CD4-positive, alpha-beta T cell (primary cell): ENCODE measurements around the gene PPP1R27. TPM values are rescaled to one million over a fixed set of nuclear protein-coding genes. Genes with fewer than 3 reads are reported as not detected.

Experiments
- ATAC-seq: fragments of 200-7000 bp; cut with Tn5 transposase; one replicate; pipeline ENCODE4 v1.10.0; 2022; ENCODE audit warnings: mild to moderate bottlenecking; ENCODE audit not compliant: poor library complexity
- CTCF ChIA-PET: fragments of 350-600 bp; sonication (Branson Sonifier 250); formaldehyde crosslinking; loops from one replicate; lab custom pipeline; 2021; ENCODE audit warnings: antibody characterized with exemption, inconsistent platforms; lab: Charles Lee
- POLR2A ChIA-PET: fragments of 350-600 bp; sonication (Branson Sonifier 250); formaldehyde crosslinking; loops from one replicate; lab custom pipeline; 2021; ENCODE audit warnings: antibody characterized with exemption, inconsistent platforms; lab: Charles Lee
- DNase-seq, 14 experiments: peaks; one replicate each; pipeline ENCODE4 v3.0.0-alpha.2; 2013 to 2020; ENCODE audit warnings: mixed read lengths in 2 of 14
- H3K27ac ChIP-seq, 2 donors: one replicate each; pipeline versions ENCODE4 v1.5.1 to v1.7.0; 2013; ENCODE audit warnings: low read length in 2 of 2, low read depth in 1 of 2, mild to moderate bottlenecking in 1 of 2
- H3K27me3 ChIP-seq, 2 experiments: 1 replicate in 1 of 2; 2 replicates in 1 of 2; pipeline versions ENCODE4 v1.6.1 to v1.7.0; 2013; ENCODE audit warnings: low read length in 2 of 2, control low read depth in 1 of 2, mild to moderate bottlenecking in 1 of 2, moderate library complexity in 1 of 2; ENCODE audit not compliant: insufficient read depth in 2 of 2, control insufficient read depth in 1 of 2
- H3K36me3 ChIP-seq: one replicate; pipeline ENCODE4 v1.6.1; 2013; ENCODE audit warnings: low read length, control low read depth; ENCODE audit not compliant: insufficient read depth
- H3K4me1 ChIP-seq: one replicate; pipeline ENCODE4 v1.6.1; 2013; ENCODE audit warnings: low read length, control low read depth; ENCODE audit not compliant: insufficient read depth
- H3K4me3 ChIP-seq: one replicate; pipeline ENCODE4 v1.5.1; 2013; ENCODE audit warnings: mild to moderate bottlenecking, low read length, moderate library complexity
- H3K9me3 ChIP-seq, 2 experiments: 1 replicate in 1 of 2; 2 replicates in 1 of 2; pipeline versions ENCODE4 v1.6.1 to v1.7.0; 2013; ENCODE audit warnings: low read length in 2 of 2, mild to moderate bottlenecking in 2 of 2, control low read depth in 1 of 2, moderate library complexity in 1 of 2; ENCODE audit not compliant: control insufficient read depth in 1 of 2, insufficient read depth in 1 of 2
- H3K27ac Mint-ChIP-seq: one replicate; pipeline ENCODE4 v1.8.0; 2020; ENCODE audit warnings: mixed read lengths
- H3K27me3 Mint-ChIP-seq: one replicate; pipeline ENCODE4 v1.8.0; 2021; ENCODE audit warnings: mixed read lengths
- H3K36me3 Mint-ChIP-seq: one replicate; pipeline ENCODE4 v1.8.0; 2021; ENCODE audit warnings: low read depth, mixed read lengths
- H3K4me1 Mint-ChIP-seq: one replicate; pipeline ENCODE4 v1.8.0; 2021; ENCODE audit warnings: low read depth, mixed read lengths
- H3K4me3 Mint-ChIP-seq: one replicate; pipeline ENCODE4 v1.8.0; 2020; ENCODE audit warnings: mild to moderate bottlenecking, mixed read lengths
- H3K9me3 Mint-ChIP-seq: one replicate; pipeline ENCODE4 v1.8.0; 2020; ENCODE audit warnings: mixed read lengths
- intact Hi-C, 2 experiments: fragments of 100-400 bp; cut with DNase I in 1 of 2; cut with micrococcal nuclease in 1 of 2; formaldehyde crosslinking; loops; one replicate each; pipeline versions ENCODE4 v1.15.1 to v1.9.0; 2023 to 2025; cut with DNase I, micrococcal nuclease
- total RNA-seq, 174 experiments: library from RNA in 2 of 174; stranded (reverse) in 2 of 174; gene quantifications; one replicate each; pipeline ENCODE4 v1.2.3 and lab custom pipeline; 2021 to 2026
- TF ChIP-seq, protein P1 (sequence below): fragments of 200-600 bp; IDR thresholded peaks from one replicate; pipeline ENCODE4 v1.8.0; 2022; ENCODE audit warnings: antibody characterized with exemption, mild to moderate bottlenecking

The PPP1R27 gene
- total RNA-seq, 2 experiments from 2014 or later, result not detected

DNA sequence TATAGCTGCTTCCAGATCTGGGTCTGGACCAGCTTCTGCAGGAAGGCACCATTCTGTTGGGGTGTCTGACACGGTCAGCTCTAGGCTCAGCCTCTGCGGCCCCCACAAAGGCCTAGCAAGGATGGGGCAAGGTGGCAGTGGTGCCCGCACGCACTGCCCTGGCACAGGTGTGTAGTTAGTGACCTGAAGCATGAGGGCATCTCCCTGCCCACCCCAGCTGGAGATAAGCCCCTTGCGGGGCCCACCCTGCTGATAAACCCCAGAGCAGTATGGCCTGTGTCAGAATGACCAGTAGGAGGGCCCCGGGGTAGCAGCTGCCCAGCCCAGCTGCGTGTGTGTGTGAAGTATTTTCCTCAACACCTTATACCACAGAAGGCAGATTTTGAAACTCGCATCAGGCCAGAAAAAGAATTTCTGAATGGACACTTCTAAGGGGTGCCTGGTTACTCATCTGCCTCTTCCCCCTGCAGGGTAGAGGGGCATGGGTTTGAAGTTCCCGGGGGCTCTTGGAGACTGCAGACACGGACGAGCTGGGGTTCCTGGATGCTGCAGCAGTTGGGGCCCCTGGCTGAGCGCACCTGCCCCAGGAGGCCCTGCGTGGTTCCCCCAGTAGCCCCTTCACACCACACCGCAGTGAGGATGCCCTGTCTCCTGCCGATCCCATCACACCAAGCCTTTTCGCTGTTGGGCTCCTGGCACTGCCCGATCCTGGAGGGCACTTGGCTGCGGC is 31.8 kb upstream of the PPP1R27 start:
- H3K4me1 Mint-ChIP-seq, result peaks cover 31% of the 10 kb centered on the region
- peaks cover 45% of the 10 kb centered on the region for H3K36me3 Mint-ChIP-seq
- peaks cover 48% of the 10 kb centered on the region for H3K36me3 ChIP-seq
- H3K4me1 ChIP-seq, result peaks cover 69% of the 10 kb centered on the region
- ATAC-seq (no peak), DNase-seq (no peak)
- H3K27me3 Mint-ChIP-seq, result no peaks in the 10 kb centered on the region
- peaks cover 0 to 3% of the 10 kb centered on the region in 2 experiments for H3K27me3 ChIP-seq
- peak overlapping the region in 1 of 2 donors; percentile 9 for H3K27ac ChIP-seq
- POLR2A ChIA-PET, result interaction anchor here (0.6 to 2.2 kb wide), 6 partner anchors 19 to 164 kb away, joined by 3 to 10 read pairs (median 5); partner anchors contain the start of genes ALYREF, ANAPC11, CENPX and LRRC45
- no peak overlapping the region for H3K4me3 ChIP-seq
- H3K9me3 ChIP-seq, result peaks cover 0 to 3% of the 10 kb centered on the region in 2 experiments
- H3K9me3 Mint-ChIP-seq, result no peaks in the 10 kb centered on the region
- CTCF ChIA-PET, result interaction anchor here (0.5 to 0.8 kb wide), 2 partner anchors 12 kb away, joined by 3 read pairs; no protein-coding TSS in a partner anchor
- peak overlapping the region; percentile 84 for H3K27ac Mint-ChIP-seq
- TF ChIP-seq, protein P1, sequence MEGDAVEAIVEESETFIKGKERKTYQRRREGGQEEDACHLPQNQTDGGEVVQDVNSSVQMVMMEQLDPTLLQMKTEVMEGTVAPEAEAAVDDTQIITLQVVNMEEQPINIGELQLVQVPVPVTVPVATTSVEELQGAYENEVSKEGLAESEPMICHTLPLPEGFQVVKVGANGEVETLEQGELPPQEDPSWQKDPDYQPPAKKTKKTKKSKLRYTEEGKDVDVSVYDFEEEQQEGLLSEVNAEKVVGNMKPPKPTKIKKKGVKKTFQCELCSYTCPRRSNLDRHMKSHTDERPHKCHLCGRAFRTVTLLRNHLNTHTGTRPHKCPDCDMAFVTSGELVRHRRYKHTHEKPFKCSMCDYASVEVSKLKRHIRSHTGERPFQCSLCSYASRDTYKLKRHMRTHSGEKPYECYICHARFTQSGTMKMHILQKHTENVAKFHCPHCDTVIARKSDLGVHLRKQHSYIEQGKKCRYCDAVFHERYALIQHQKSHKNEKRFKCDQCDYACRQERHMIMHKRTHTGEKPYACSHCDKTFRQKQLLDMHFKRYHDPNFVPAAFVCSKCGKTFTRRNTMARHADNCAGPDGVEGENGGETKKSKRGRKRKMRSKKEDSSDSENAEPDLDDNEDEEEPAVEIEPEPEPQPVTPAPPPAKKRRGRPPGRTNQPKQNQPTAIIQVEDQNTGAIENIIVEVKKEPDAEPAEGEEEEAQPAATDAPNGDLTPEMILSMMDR, result no peak
- H3K4me3 Mint-ChIP-seq, result peak overlapping the region; percentile 72
- intact Hi-C loops, result loop anchor here in 1 of 2 experiments (10.0 kb wide), 1 partner anchor 352 kb away; the partner anchor contains the start of gene ACTG1

DNA sequence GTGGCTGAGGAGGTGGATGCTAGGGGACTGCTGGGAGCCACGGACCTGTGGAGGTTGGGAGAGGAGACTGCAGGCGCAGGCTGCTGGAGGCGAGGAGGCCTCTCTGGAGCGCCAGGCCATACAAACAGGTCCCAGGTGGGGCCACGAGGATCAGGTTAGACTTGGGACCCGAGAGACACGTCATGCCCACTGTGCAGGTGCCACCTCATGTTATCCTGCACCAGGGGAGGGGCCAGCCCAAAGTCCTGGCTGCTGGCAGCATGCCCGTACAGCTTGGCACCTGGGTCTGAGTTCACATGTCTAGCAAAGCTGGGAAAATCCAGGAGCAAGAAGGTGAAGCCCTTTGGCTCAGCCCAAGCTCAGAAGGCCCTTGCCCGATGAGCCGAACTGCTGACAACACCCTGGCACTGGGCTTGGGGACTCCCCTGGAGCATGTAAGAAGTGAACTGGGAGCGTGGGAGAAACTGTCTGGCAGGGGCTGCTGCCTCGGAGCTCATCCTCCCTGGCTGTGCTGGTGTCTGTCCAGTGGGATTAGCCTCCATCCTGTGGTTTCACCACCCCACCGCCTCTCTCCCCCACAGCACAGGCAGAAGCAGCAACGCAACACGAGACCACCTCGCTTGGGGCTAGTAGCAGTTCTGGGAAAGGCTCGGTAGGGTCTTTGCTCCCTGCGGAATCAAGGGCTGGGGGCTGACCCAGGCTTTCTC is 31.0 kb upstream of the PPP1R27 start:
- peaks cover 0 to 3% of the 10 kb centered on the region in 2 experiments for H3K9me3 ChIP-seq
- POLR2A ChIA-PET, result interaction anchor here (0.6 to 2.2 kb wide), 4 partner anchors 26 to 163 kb away, joined by 4 to 10 read pairs (median 5); partner anchors contain the start of genes ALYREF, ANAPC11 and MRPL12

More for the DNA sequence above, 31.0 kb upstream of the PPP1R27 start:
- Mint-ChIP-seq H3K27me3 (no peaks in the 10 kb centered on the region), H3K36me3 (peaks cover 47% of the 10 kb centered on the region), H3K4me3 (peak overlapping the region; percentile 72), H3K9me3 (no peaks in the 10 kb centered on the region), H3K4me1 (peaks cover 32% of the 10 kb centered on the region), H3K27ac (peak overlapping the region; percentile 84)
- DNase-seq (peak in 1 of 14 experiments; percentile 15), ATAC-seq (no peak)
- Histone ChIP-seq H3K4me1 (peaks cover 75% of the 10 kb centered on the region), H3K27me3 (peaks cover 0 to 3% of the 10 kb centered on the region in 2 experiments), H3K4me3 (no peak overlapping the region), H3K36me3 (peaks cover 48% of the 10 kb centered on the region), H3K27ac (peak overlapping the region in 1 of 2 donors; percentile 9)
- CTCF ChIA-PET, result interaction anchor here (0.5 to 0.8 kb wide), 2 partner anchors 11 to 12 kb away, joined by 3 read pairs; no protein-coding TSS in a partner anchor
- TF ChIP-seq, protein P1, result no peak
- intact Hi-C loops, result loop anchor here in 1 of 2 experiments (10.0 kb wide), 1 partner anchor 351 kb away; the partner anchor contains the start of gene ACTG1
